Sigmoid colon (tissue), 7 donors: Measurements from ENCODE around the gene EFCAB7. TPM values are rescaled to one million over a fixed set of nuclear protein-coding genes. Genes with fewer than 3 reads are reported as not detected.
A peak's percentile ranks its signal among the peaks of the same experiment; 100 is the strongest.

ENCODE experiments used
- DNase-seq: peaks from one replicate; pipeline ENCODE4 v3.0.0-alpha.2; 2019
- H3K27ac ChIP-seq, 4 donors: fragments of 200-600 bp; sonication (generic); one replicate each; pipeline ENCODE4 v1.5.1; 2016 to 2019; ENCODE audit warnings: mild to moderate bottlenecking in 1 of 4
- H3K27me3 ChIP-seq, 3 donors: fragments of 200-600 bp; sonication (generic); one replicate each; pipeline ENCODE4 v1.5.1; 2019; ENCODE audit warnings: mild to moderate bottlenecking in 1 of 3
- H3K36me3 ChIP-seq, 4 donors: fragments of 200-600 bp; sonication (generic); one replicate each; pipeline ENCODE4 v1.5.1; 2016 to 2019
- H3K4me1 ChIP-seq, 4 donors: fragments of 200-600 bp; sonication (generic); one replicate each; pipeline ENCODE4 v1.5.1; 2017 to 2019
- H3K4me3 ChIP-seq, 4 donors: fragments of 200-600 bp; sonication (generic); one replicate each; pipeline ENCODE4 v1.5.1; 2017 to 2019; ENCODE audit warnings: mild to moderate bottlenecking in 2 of 4, moderate library complexity in 1 of 4
- H3K9me3 ChIP-seq, 4 donors: fragments of 200-600 bp in 3 of 4; sonication (generic) in 3 of 4; one replicate each; pipeline versions ENCODE4 v1.5.1 to v1.6.1; 2013 to 2019
- CTCF ChIP-seq, 4 experiments: fragments of 450-650 bp in 3 of 4; fragments of 200-600 bp in 1 of 4; IDR thresholded peaks; one replicate each; pipeline ENCODE4 v1.5.1; 2016 to 2019; ENCODE audit warnings: antibody characterized with exemption in 4 of 4, mild to moderate bottlenecking in 3 of 4, moderate library complexity in 2 of 4
- EP300 ChIP-seq, 4 donors: sonication (generic); formaldehyde crosslinking; IDR thresholded peaks; one replicate each; pipeline ENCODE4 v1.6.1; 2017; ENCODE audit warnings: antibody characterized with exemption in 4 of 4
- POLR2A ChIP-seq, 2 donors: fragments of 450-650 bp; IDR thresholded peaks; one replicate each; pipeline ENCODE4 v1.6.1; 2016; ENCODE audit warnings: antibody characterized with exemption in 2 of 2, mild to moderate bottlenecking in 2 of 2, moderate library complexity in 2 of 2
- POLR2AphosphoS5 ChIP-seq, 4 donors: sonication (generic); formaldehyde crosslinking; IDR thresholded peaks; one replicate each; pipeline ENCODE4 v1.6.1; 2017; ENCODE audit warnings: antibody characterized with exemption in 4 of 4
- WGBS, 2 donors: extraction: QIAGEN DNeasy Blood & Tissue Kit; methylation state at CpG; one replicate each; pipeline ENCODE4 v1.1.7; 2013; 5-methylcytosine and 5-hydroxymethylcytosine counted together
- intact Hi-C: fragments of 100-400 bp; cut with DNase I; formaldehyde crosslinking; loops from one replicate; pipeline ENCODE4 v1.15.1; 2023
- polyA plus RNA-seq, 3 donors: library from polyadenylated mRNA; stranded (reverse); fragments of 200-250 nt; gene quantifications; one replicate each; pipeline ENCODE4 v1.2.3, GENCODE V29; 2013
- small RNA-seq, 3 donors: library from RNA; depleted of rRNA; stranded (forward); fragments of <200 nt; gene quantifications; one replicate each; pipeline ENCODE3, GENCODE V24; 2016
- total RNA-seq, 4 donors: library from RNA; depleted of rRNA; stranded (reverse); fragments of >200 nt; gene quantifications; one replicate each; pipeline ENCODE4 v1.1.0, GENCODE V29; 2016
- donor health status: healthy with polysubstance abuse.
- donor health status: Bipolar disorder and iron deficiency.
- donor health status: healthy.

EFCAB7 gene
- total and polyA plus RNA-seq, 7 donors, result 1.8 to 12.8 (median 6.9) TPM

- intact Hi-C loops, result no loop called here
- H3K27ac ChIP-seq, result peak overlapping the region in 2 of 4 donors; percentile 60 to 69
- H3K36me3 ChIP-seq, result no peaks in the 10 kb centered on the region
- no peaks in the 10 kb centered on the region for H3K9me3 ChIP-seq
- TF ChIP-seq EP300 (IDR thresholded peaks at IDR 0.05) (no peak), POLR2AphosphoS5 (IDR thresholded peaks at IDR 0.05) (no peak), POLR2A (IDR thresholded peaks at IDR 0.05) (no peak), CTCF (IDR thresholded peaks at IDR 0.05) (no peak)
- H3K4me3 ChIP-seq, result no peak overlapping the region
- peaks cover 0 to 54% (median 22%) of the 10 kb centered on the region in 4 donors for H3K4me1 ChIP-seq
- H3K27me3 ChIP-seq, result no peaks in the 10 kb centered on the region
- no peak for DNase-seq
- WGBS, 2 donors, result 94 to 97% methylated on average over 5 of the region's 5 CpGs
Measured at GRCh38 chr1:63620671-63621070, 97.3 kb downstream of the EFCAB7 start.

GRCh38 chr1:63621075-63621474 lies 97.8 kb downstream of the EFCAB7 start:
- no peak for TF ChIP-seq CTCF (IDR thresholded peaks at IDR 0.05)
- no peak for TF ChIP-seq POLR2A (IDR thresholded peaks at IDR 0.05)
- TF ChIP-seq EP300 (IDR thresholded peaks at IDR 0.05), result no peak
- TF ChIP-seq POLR2AphosphoS5 (IDR thresholded peaks at IDR 0.05), result no peak
- intact Hi-C loops, result no loop called here
- H3K27ac ChIP-seq, result peak overlapping the region; percentile 15 to 69 (median 40)

GRCh38 chr1:63621698-63622097 lies 98.4 kb downstream of the EFCAB7 start:
- no peaks in the 10 kb centered on the region for H3K9me3 ChIP-seq

More at GRCh38 chr1:63621075-63621474, 97.8 kb downstream of the EFCAB7 start:
- no peaks in the 10 kb centered on the region for H3K9me3 ChIP-seq
- no peaks in the 10 kb centered on the region for H3K27me3 ChIP-seq
- H3K4me3 ChIP-seq, result no peak overlapping the region
- 81 to 89% methylated on average over 3 of the region's 3 CpGs for WGBS, 2 donors
- peaks cover 0 to 56% (median 23%) of the 10 kb centered on the region in 4 donors for H3K4me1 ChIP-seq
- H3K36me3 ChIP-seq, result no peaks in the 10 kb centered on the region
- DNase-seq, result no peak

More at GRCh38 chr1:63621698-63622097, 98.4 kb downstream of the EFCAB7 start:
- no peak for TF ChIP-seq POLR2A (IDR thresholded peaks at IDR 0.05)
- peak in 3 of 4 donors; percentile 48 to 63 (median 50) for TF ChIP-seq POLR2AphosphoS5 (IDR thresholded peaks at IDR 0.05)
- Histone ChIP-seq H3K4me3 (no peak overlapping the region), H3K4me1 (peaks cover 0 to 58% (median 24%) of the 10 kb centered on the region in 4 donors), H3K27me3 (no peaks in the 10 kb centered on the region), H3K27ac (peak overlapping the region; percentile 20 to 69 (median 44)), H3K36me3 (no peaks in the 10 kb centered on the region)
- DNase-seq, result peak; percentile 84
- intact Hi-C loops, result no loop called here
- 77 to 81% methylated on average over 6 of the region's 6 CpGs for WGBS, 2 donors

Small RNA genes lying within 50 kb of the gene (small RNA-seq; reads per million reads assigned to genes)
- gene RF02105 (0 reads per million in 3 donors), gene RF02106 (0 reads per million in 3 donors), gene RF02107 (0 reads per million in 3 donors), gene RF02108 (0 reads per million in 3 donors), gene RF02109 (0 reads per million in 3 donors), gene RF02110 (0 reads per million in 3 donors), gene RN7SL488P (0 reads per million in 3 donors), gene RNU7-123P (0 reads per million in 3 donors)

Other genes with a start within 250 kb of the EFCAB7 start
- 1 to 10 TPM; 3.1 to 5.0 (median 4.1) TPM for gene FOXD3, start 201.0 kb upstream of the EFCAB7 start, total RNA-seq
- gene FOXD3, start 201.0 kb upstream of the EFCAB7 start, polyA plus RNA-seq, result under 1 TPM in 1 of 3 donors, not detected in 2; 0.31 TPM
- gene ALG6, start 155.9 kb upstream of the EFCAB7 start, total RNA-seq, result 10 to 100 TPM in 1 of 4 donors, 1 to 10 TPM in 3; 6.2 to 11.4 (median 7.1) TPM
- 10 to 100 TPM in 1 of 3 donors, 1 to 10 TPM in 2; 3.0 to 10.8 (median 3.2) TPM for gene ALG6, start 155.9 kb upstream of the EFCAB7 start, polyA plus RNA-seq
- gene ITGB3BP, start 300 bp upstream of the EFCAB7 start, total RNA-seq, result 10 to 100 TPM in 3 of 4 donors, 1 to 10 TPM in 1; 9.4 to 25.3 (median 15.1) TPM
- 10 to 100 TPM; 15.7 to 21.6 (median 17.3) TPM for gene ITGB3BP, start 300 bp upstream of the EFCAB7 start, polyA plus RNA-seq
- gene PGM1, start 69.9 kb downstream of the EFCAB7 start, total RNA-seq, result 10 to 100 TPM; 53.3 to 59.6 (median 55.9) TPM
- gene PGM1, start 69.9 kb downstream of the EFCAB7 start, polyA plus RNA-seq, result 10 to 100 TPM; 36.1 to 59.0 (median 53.5) TPM